Pons (tissue), 1 donor: ENCODE data around the gene IRF3.

Experiments
- DNase-seq: peaks from one replicate; pipeline ENCODE4 v3.0.0-alpha.2; 2016; ENCODE audit warnings: low spot score

The IRF3 gene

GRCh38 chr19:49615861-49616260, 49.8 kb downstream of the IRF3 start:
- no peak for DNase-seq

GRCh38 chr19:49614096-49614833, 51.4 kb downstream of the IRF3 start:
- no peak for DNase-seq

GRCh38 chr19:49613374-49613773, 52.3 kb downstream of the IRF3 start:
- DNase-seq, result no peak
